Measurements from ENCODE around the gene GATAD2B.

- TF ChIP-seq GATA3 (IDR thresholded peaks at IDR 0.05; ENCODE audit: low read depth, low read length) (no peak), GATA2 (IDR thresholded peaks at IDR 0.05; ENCODE audit: low read depth, low read length) (no peak)
These were observed 81.2 kb downstream of the GATAD2B start for GRCh38 chr1:153841463-153841994.
